H1 (cell line): ENCODE results near the gene SLC2A13. TPM values are rescaled to one million over a fixed set of nuclear protein-coding genes. Genes with fewer than 3 reads are reported as not detected.

ENCODE experiments used
- EGR1 ChIP-seq: IDR thresholded peaks from 2 replicates; pipeline ENCODE4 v1.6.1; 2011; ENCODE audit warnings: low read depth, low read length, borderline replicate concordance
- JUN ChIP-seq: IDR thresholded peaks from 2 replicates; pipeline ENCODE4 v1.6.1; 2011; ENCODE audit warnings: low read depth, mild to moderate bottlenecking, improper control_type of control experiment, low read length
- POLR2A ChIP-seq, 2 experiments: IDR thresholded peaks; 1 replicate in 1 of 2; 2 replicates in 1 of 2; pipeline ENCODE4 v1.6.1; 2011; ENCODE audit warnings: low read depth in 2 of 2, low read length in 2 of 2, mild to moderate bottlenecking in 2 of 2; ENCODE audit errors: control extremely low read depth in 1 of 2
- RNF2 ChIP-seq: fragments of 200-900, 300-1000 bp; sonication (generic); IDR thresholded peaks from 2 replicates; pipeline ENCODE4 v1.7.1; 2016; ENCODE audit warnings: borderline replicate concordance, low read depth, mild to moderate bottlenecking, antibody characterized with exemption, low read length; ENCODE audit not compliant: poor library complexity, severe bottlenecking; ENCODE audit errors: missing control alignments
- SIN3A ChIP-seq, 2 experiments: IDR thresholded peaks in 1 of 2; conservative IDR thresholded peaks in 1 of 2; 2 replicates each; pipeline ENCODE4 v1.6.1; 2011 to 2012; ENCODE audit warnings: low read length in 2 of 2, improper control_type of control experiment in 1 of 2, low read depth in 1 of 2, mild to moderate bottlenecking in 1 of 2
- polyA plus RNA-seq, 7 experiments: library from polyadenylated mRNA; depleted of rRNA in 3 of 7; stranded (reverse) in 5 of 7; unstranded in 2 of 7; fragments of >200 nt in 5 of 7; fragments of 200-250 nt in 2 of 7; gene quantifications; 1 replicate in 5 of 7; 2 replicates in 1 of 7; 4 replicates in 1 of 7; pipeline versions ENCODE4 v1.2.1 to v1.2.3, GENCODE V29; 2011 to 2013; ENCODE audit warnings: missing spikeins in 2 of 7, mixed read lengths in 2 of 7
- total RNA-seq: library from RNA; stranded (reverse); fragmentation: NEBNext Ultra II Directional; extraction: Animal tissue kit (Norgen Biotek cat#: 25700); gene quantifications from 2 replicates; pipeline ENCODE4 v1.2.1, GENCODE V29; 2021

SLC2A13 gene
- total and polyA plus RNA-seq, 2 of the 8 experiments (the other 6 are each of a cell fraction or from before 2014, with no cell fraction given), result 2.8 to 9.6 TPM

GRCh38 chr12:40034712-40035111, 71.2 kb downstream of the SLC2A13 start (continued):
- TF ChIP-seq RNF2 (no peak), JUN (no peak), SIN3A (conservative IDR thresholded peaks at IDR 0.05 in 1 of 2, IDR thresholded peaks at IDR 0.05 in 1 of 2; ENCODE audit: low read depth in 1 of 2, low read length in 2 of 2) (no peak), POLR2A (IDR thresholded peaks at IDR 0.05; ENCODE audit: control extremely low read depth in 1 of 2, low read depth in 2 of 2, low read length in 2 of 2) (no peak), EGR1 (no peak)
- TF ChIP-seq, all 59 proteins: peak for 0
